GM23338 (cell line): ENCODE measurements around the gene C8G. TPM values are rescaled to one million over a fixed set of nuclear protein-coding genes. Genes with fewer than 3 reads are reported as not detected.

Experiments used
- ATAC-seq: fragments of 200-7000 bp; cut with Tn5 transposase; 3 replicates; pipeline ENCODE4 v1.9.1; 2020
- DNase-seq: peaks from one replicate; pipeline ENCODE4 v3.0.0-alpha.2; 2015; ENCODE audit warnings: low spot score
- H2AFZ ChIP-seq: fragments of 200-600 bp; sonication (generic); 2 replicates; pipeline ENCODE4 v1.8.0; 2016; ENCODE audit warnings: antibody characterized with exemption, mild to moderate bottlenecking, moderate library complexity
- H3F3A ChIP-seq: fragments of 200-600 bp; sonication (generic); replicated peaks from 2 replicates; pipeline ENCODE4 v1.8.0; 2017; ENCODE audit warnings: antibody characterized with exemption, mixed run types, low read depth
- H3K27ac ChIP-seq: fragments of 200-600 bp; sonication (generic); 2 replicates; pipeline ENCODE4 v1.6.1; 2016; ENCODE audit warnings: low read depth
- H3K27me3 ChIP-seq: fragments of 200-600 bp; sonication (generic); 2 replicates; pipeline ENCODE4 v1.8.0; 2016; ENCODE audit warnings: mild to moderate bottlenecking, mixed run types, moderate library complexity; ENCODE audit not compliant: insufficient read depth
- H3K36me3 ChIP-seq: fragments of 200-600 bp; sonication (generic); 2 replicates; pipeline ENCODE4 v1.8.0; 2016; ENCODE audit warnings: mild to moderate bottlenecking; ENCODE audit not compliant: insufficient read depth
- H3K4me1 ChIP-seq: fragments of 200-600 bp; sonication (generic); 2 replicates; pipeline ENCODE4 v1.8.0; 2016; ENCODE audit warnings: mild to moderate bottlenecking, moderate library complexity; ENCODE audit not compliant: insufficient read depth
- H3K4me2 ChIP-seq: fragments of 200-600 bp; sonication (generic); 2 replicates; pipeline ENCODE4 v1.7.1; 2017; ENCODE audit warnings: mixed run types
- H3K4me3 ChIP-seq: fragments of 200-600 bp; sonication (generic); 2 replicates; pipeline ENCODE4 v1.6.1; 2016; ENCODE audit warnings: mixed run types
- H3K79me2 ChIP-seq: fragments of 200-600 bp; sonication (generic); replicated peaks from 2 replicates; pipeline ENCODE4 v1.8.0; 2017; ENCODE audit warnings: mild to moderate bottlenecking; ENCODE audit not compliant: insufficient read depth
- H3K9me2 ChIP-seq: fragments of 200-600 bp; sonication (generic); 2 replicates; pipeline ENCODE4 v1.8.0; 2017; ENCODE audit not compliant: insufficient read depth
- H4K20me1 ChIP-seq: fragments of 200-600 bp; sonication (generic); replicated peaks from 2 replicates; pipeline ENCODE4 v1.8.0; 2017; ENCODE audit warnings: mild to moderate bottlenecking; ENCODE audit not compliant: insufficient read depth
- H3K27ac Mint-ChIP-seq: 2 replicates; pipeline ENCODE4 v1.8.0; 2020; ENCODE audit warnings: inconsistent platforms, mild to moderate bottlenecking, moderate library complexity, mixed read lengths
- H3K27me3 Mint-ChIP-seq: 3 replicates; pipeline ENCODE4 v1.8.0; 2022; ENCODE audit warnings: low read depth, mild to moderate bottlenecking, moderate library complexity, mixed read lengths, inconsistent platforms; ENCODE audit not compliant: insufficient read depth, poor library complexity
- H3K36me3 Mint-ChIP-seq: 3 replicates; pipeline ENCODE4 v1.8.0; 2021; ENCODE audit warnings: low read depth, mild to moderate bottlenecking, inconsistent platforms, moderate library complexity, mixed read lengths
- H3K4me1 Mint-ChIP-seq: 3 replicates; pipeline ENCODE4 v1.8.0; 2020; ENCODE audit warnings: mild to moderate bottlenecking, inconsistent platforms, mixed read lengths
- H3K4me3 Mint-ChIP-seq: 3 replicates; pipeline ENCODE4 v1.8.0; 2021; ENCODE audit warnings: moderate library complexity, mild to moderate bottlenecking, inconsistent platforms, mixed read lengths
- H3K9me3 Mint-ChIP-seq: 3 replicates; pipeline ENCODE4 v1.8.0; 2020; ENCODE audit warnings: moderate library complexity, mild to moderate bottlenecking, inconsistent platforms, mixed read lengths
- CREB1 ChIP-seq: fragments of 250-450 bp; sonication (Bioruptor Pico); IDR thresholded peaks from 2 replicates; pipeline ENCODE4 v1.5.0; 2020; ENCODE audit warnings: low read depth, mild to moderate bottlenecking, moderate library complexity
- EZH2phosphoT487 ChIP-seq: fragments of 200-600 bp; sonication (generic); IDR thresholded peaks from one replicate; pipeline ENCODE4 v1.8.1; 2018; ENCODE audit warnings: antibody characterized with exemption; ENCODE audit not compliant: unreplicated experiment
- JUNB ChIP-seq: IDR thresholded peaks from one replicate; pipeline ENCODE4 v1.6.1; 2016; ENCODE audit warnings: antibody characterized with exemption; ENCODE audit not compliant: unreplicated experiment
- NANOG ChIP-seq: IDR thresholded peaks from 2 replicates; pipeline ENCODE4 v1.6.1; 2016; ENCODE audit warnings: antibody characterized with exemption, borderline replicate concordance
- POLR2AphosphoS5 ChIP-seq: IDR thresholded peaks from 2 replicates; pipeline ENCODE4 v1.6.1; 2016; ENCODE audit warnings: antibody characterized with exemption, low read depth
- STAT1 ChIP-seq: IDR thresholded peaks from one replicate; pipeline ENCODE4 v1.6.1; 2016; ENCODE audit warnings: antibody characterized with exemption; ENCODE audit not compliant: unreplicated experiment
- ZNF114 ChIP-seq: fragments of 250-450 bp; sonication (Bioruptor Pico); IDR thresholded peaks from 2 replicates; pipeline ENCODE4 v1.5.0; 2020; ENCODE audit warnings: mild to moderate bottlenecking, moderate library complexity
- ZNF331 ChIP-seq: fragments of 250-450 bp; sonication (Bioruptor Pico); IDR thresholded peaks from 2 replicates; pipeline ENCODE4 v1.5.0; 2020; ENCODE audit warnings: low read depth, mild to moderate bottlenecking, moderate library complexity
- polyA plus RNA-seq: library from polyadenylated mRNA; unstranded; fragments of >200 nt; fragmentation: Nextera tagmentation; extraction: Ambion mirVana; gene quantifications from 2 replicates; pipeline ENCODE4 v1.2.1, GENCODE V29; 2016
- total RNA-seq: library from RNA; depleted of rRNA; stranded (reverse); fragments of >200 nt; shearing (Covaris generic); gene quantifications from 2 replicates; pipeline ENCODE4 v1.2.3, GENCODE V29; 2014
- TF ChIP-seq, protein P1 (sequence below): IDR thresholded peaks from 2 replicates; pipeline ENCODE4 v1.6.1; 2016; ENCODE audit warnings: antibody characterized with exemption
- TF ChIP-seq, protein P2 (sequence below): IDR thresholded peaks from one replicate; pipeline ENCODE4 v1.6.1; 2018; ENCODE audit warnings: antibody characterized with exemption; ENCODE audit not compliant: unreplicated experiment

The C8G gene
- total and polyA plus RNA-seq, 2 experiments from 2014 or later = not detected

DNA sequence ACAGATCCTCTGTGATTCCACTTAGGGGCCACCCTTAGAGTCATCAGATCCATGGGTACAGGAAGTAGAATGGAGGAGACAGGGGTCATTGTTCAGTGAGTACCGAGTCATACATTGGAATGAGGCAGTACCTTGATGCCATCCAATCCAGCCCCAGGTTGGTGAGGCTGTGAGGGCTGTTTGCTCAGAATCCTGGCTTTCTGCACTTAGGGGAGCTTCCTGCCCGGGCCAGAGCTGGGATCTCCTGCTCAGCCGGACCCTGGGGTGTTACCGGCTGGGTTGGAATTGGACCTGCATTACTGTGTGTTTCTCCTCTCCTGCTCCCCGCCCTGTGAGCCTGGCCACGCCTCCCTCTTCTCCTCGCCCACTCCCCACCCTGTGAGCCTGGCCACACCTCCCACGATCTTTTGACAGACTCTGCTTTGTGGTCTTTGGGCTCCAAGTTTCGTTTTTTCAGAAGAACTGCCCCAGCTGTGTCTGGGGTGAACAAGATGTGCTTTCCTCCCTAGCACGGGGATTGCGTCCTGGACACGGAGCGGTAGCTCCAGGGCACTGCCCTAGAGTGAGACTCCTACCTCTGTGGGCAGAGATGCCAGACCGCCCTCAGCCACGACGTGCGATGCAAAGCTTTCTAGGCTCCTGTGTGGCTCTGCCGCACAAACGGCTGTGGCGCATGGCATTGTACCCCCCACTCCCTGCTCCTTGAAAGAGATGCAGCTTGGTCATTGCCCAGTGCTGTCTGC is 43.4 kb upstream of the C8G start:
- Histone ChIP-seq H3K4me1 (no peaks in the 10 kb centered on the region), H3K9me2 (no peaks in the 10 kb centered on the region), H3K27ac (no peak overlapping the region), H2AFZ (no peak overlapping the region), H4K20me1 (peaks cover 19% of the 10 kb centered on the region), H3K79me2 (peaks cover 19% of the 10 kb centered on the region), H3K4me2 (no peak overlapping the region), H3K4me3 (no peak overlapping the region), H3K27me3 (no peaks in the 10 kb centered on the region), H3F3A (0 out of 2 replicates have a peak, but pooled peaks cover 9% of the 10 kb centered on the region), H3K36me3 (peaks cover 28% of the 10 kb centered on the region)
- no peak for DNase-seq
- peaks cover 62% of the 10 kb centered on the region for H3K36me3 Mint-ChIP-seq
- H3K27me3 Mint-ChIP-seq = peaks cover 3% of the 10 kb centered on the region
- ATAC-seq = peak; percentile 60
- H3K4me3 Mint-ChIP-seq = no peak overlapping the region
- no peaks in the 10 kb centered on the region for H3K9me3 Mint-ChIP-seq
- H3K4me1 Mint-ChIP-seq = 0 out of 3 replicates have a peak, but pooled peaks cover 2% of the 10 kb centered on the region
- TF ChIP-seq EZH2phosphoT487 (no peak), JUNB (no peak), ZNF114 (CRISPR knock-in tag) (no peak), ZNF331 (CRISPR knock-in tag) (no peak), POLR2AphosphoS5 (no peak)
- H3K27ac Mint-ChIP-seq = peak overlapping the region; percentile 56; the same call in 1 of the 2 replicates

DNA sequence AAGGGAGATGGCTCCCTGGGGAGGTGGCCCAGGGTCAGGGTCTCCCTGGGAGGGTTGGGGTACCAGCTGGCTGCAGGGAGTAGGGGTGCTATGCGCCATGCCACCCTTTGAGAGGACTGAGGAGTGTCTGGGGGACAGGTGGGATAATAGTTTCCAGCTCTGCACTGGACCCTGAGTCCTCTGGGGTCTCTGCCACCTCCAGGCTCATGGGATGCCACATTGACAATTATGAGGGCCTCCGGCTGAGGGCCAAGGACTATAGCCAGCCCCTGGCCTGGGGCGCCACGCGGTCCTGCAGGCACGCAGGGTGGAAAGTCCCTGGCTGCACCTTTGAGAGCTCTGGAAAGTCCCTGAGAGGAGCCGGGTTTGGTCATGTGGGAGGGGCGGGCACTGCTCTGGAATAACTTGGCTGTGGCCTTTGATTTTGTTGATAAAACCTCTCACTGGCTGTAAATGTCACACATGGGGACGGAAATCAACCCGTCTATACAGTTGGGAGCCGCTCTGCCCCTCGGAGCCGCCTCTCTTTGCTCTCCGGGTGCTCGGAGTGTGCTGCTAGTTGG is 42.7 kb upstream of the C8G start:
- no peak overlapping the region for H2AFZ ChIP-seq
- H3K4me3 ChIP-seq = no peak overlapping the region
- Mint-ChIP-seq H3K9me3 (no peaks in the 10 kb centered on the region), H3K36me3 (peaks cover 68% of the 10 kb centered on the region), H3K4me1 (no peaks in the 10 kb centered on the region), H3K27ac (no peak overlapping the region), H3K27me3 (no peaks in the 10 kb centered on the region), H3K4me3 (no peak overlapping the region)
- H3K9me2 ChIP-seq = no peaks in the 10 kb centered on the region
- no peak overlapping the region for H3K27ac ChIP-seq
- DNase-seq (no peak), ATAC-seq (peak; percentile 30; the same call in 2 of the 3 replicates)
- no peaks in the 10 kb centered on the region for H3K4me1 ChIP-seq
- peaks cover 28% of the 10 kb centered on the region for H3K36me3 ChIP-seq
- no peak overlapping the region for H3K4me2 ChIP-seq
- H3F3A ChIP-seq = 0 out of 2 replicates have a peak, but pooled peaks cover 9% of the 10 kb centered on the region
- peaks cover 15% of the 10 kb centered on the region for H3K79me2 ChIP-seq
- peaks cover 17% of the 10 kb centered on the region for H4K20me1 ChIP-seq
- H3K27me3 ChIP-seq = no peaks in the 10 kb centered on the region
- TF ChIP-seq, protein P1, sequence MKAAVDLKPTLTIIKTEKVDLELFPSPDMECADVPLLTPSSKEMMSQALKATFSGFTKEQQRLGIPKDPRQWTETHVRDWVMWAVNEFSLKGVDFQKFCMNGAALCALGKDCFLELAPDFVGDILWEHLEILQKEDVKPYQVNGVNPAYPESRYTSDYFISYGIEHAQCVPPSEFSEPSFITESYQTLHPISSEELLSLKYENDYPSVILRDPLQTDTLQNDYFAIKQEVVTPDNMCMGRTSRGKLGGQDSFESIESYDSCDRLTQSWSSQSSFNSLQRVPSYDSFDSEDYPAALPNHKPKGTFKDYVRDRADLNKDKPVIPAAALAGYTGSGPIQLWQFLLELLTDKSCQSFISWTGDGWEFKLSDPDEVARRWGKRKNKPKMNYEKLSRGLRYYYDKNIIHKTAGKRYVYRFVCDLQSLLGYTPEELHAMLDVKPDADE = no peak
- TF ChIP-seq STAT1 (no peak), NANOG (no peak), EZH2phosphoT487 (no peak), ZNF331 (CRISPR knock-in tag) (no peak), CREB1 (no peak), POLR2AphosphoS5 (no peak)
- TF ChIP-seq, protein P2, sequence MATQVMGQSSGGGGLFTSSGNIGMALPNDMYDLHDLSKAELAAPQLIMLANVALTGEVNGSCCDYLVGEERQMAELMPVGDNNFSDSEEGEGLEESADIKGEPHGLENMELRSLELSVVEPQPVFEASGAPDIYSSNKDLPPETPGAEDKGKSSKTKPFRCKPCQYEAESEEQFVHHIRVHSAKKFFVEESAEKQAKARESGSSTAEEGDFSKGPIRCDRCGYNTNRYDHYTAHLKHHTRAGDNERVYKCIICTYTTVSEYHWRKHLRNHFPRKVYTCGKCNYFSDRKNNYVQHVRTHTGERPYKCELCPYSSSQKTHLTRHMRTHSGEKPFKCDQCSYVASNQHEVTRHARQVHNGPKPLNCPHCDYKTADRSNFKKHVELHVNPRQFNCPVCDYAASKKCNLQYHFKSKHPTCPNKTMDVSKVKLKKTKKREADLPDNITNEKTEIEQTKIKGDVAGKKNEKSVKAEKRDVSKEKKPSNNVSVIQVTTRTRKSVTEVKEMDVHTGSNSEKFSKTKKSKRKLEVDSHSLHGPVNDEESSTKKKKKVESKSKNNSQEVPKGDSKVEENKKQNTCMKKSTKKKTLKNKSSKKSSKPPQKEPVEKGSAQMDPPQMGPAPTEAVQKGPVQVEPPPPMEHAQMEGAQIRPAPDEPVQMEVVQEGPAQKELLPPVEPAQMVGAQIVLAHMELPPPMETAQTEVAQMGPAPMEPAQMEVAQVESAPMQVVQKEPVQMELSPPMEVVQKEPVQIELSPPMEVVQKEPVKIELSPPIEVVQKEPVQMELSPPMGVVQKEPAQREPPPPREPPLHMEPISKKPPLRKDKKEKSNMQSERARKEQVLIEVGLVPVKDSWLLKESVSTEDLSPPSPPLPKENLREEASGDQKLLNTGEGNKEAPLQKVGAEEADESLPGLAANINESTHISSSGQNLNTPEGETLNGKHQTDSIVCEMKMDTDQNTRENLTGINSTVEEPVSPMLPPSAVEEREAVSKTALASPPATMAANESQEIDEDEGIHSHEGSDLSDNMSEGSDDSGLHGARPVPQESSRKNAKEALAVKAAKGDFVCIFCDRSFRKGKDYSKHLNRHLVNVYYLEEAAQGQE = no peak
